Prostate gland (tissue), 2 donors: ENCODE results near the gene CDH22.

ENCODE experiments used
- POLR2A ChIP-seq: fragments of 450-650 bp; IDR thresholded peaks from one replicate; pipeline ENCODE4 v1.6.1; 2016; ENCODE audit warnings: antibody characterized with exemption, mild to moderate bottlenecking
- TF ChIP-seq, protein P1 (sequence below), 4 experiments: fragments of 200-600 bp in 2 of 4; fragments of 450-650 bp in 2 of 4; sonication (generic) in 2 of 4; IDR thresholded peaks; 1 replicate in 3 of 4; 2 replicates in 1 of 4; pipeline ENCODE4 v1.5.1; 2016 to 2019; ENCODE audit warnings: antibody characterized with exemption in 4 of 4, mild to moderate bottlenecking in 2 of 4, moderate library complexity in 2 of 4

DNA sequence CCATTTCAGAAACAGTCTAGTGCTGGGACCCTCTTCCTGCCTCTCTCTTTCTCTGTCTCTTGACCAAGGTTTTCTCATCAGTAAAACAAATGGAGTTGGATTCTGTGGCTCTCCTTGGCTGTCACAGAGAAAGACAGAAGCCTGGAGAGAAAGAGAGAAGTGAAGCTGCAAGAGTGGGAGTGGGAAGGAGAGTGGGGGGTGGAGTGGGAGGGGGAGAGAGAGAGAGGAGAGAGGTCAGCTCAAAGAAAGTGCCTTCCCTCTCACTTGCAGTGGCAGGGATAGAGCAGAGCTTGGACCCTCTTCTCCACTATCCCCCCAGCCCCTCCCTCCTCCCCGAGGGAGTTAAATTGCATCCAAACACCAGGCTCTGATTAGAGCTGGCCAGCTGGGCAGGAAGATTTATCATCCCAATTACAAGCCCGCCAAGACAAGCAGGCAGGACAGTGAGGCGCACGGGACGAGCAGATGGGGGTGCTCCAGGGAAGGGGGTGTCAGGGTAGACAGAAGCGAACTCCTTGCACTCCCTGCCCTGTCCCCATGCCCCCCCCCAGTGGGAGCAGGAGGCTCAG lies 115.8 kb downstream of the CDH22 start:
- TF ChIP-seq, protein P1, sequence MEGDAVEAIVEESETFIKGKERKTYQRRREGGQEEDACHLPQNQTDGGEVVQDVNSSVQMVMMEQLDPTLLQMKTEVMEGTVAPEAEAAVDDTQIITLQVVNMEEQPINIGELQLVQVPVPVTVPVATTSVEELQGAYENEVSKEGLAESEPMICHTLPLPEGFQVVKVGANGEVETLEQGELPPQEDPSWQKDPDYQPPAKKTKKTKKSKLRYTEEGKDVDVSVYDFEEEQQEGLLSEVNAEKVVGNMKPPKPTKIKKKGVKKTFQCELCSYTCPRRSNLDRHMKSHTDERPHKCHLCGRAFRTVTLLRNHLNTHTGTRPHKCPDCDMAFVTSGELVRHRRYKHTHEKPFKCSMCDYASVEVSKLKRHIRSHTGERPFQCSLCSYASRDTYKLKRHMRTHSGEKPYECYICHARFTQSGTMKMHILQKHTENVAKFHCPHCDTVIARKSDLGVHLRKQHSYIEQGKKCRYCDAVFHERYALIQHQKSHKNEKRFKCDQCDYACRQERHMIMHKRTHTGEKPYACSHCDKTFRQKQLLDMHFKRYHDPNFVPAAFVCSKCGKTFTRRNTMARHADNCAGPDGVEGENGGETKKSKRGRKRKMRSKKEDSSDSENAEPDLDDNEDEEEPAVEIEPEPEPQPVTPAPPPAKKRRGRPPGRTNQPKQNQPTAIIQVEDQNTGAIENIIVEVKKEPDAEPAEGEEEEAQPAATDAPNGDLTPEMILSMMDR (IDR thresholded peaks at IDR 0.05) = no peak
- no peak for TF ChIP-seq POLR2A
